Esophagus squamous epithelium (tissue), 5 donors: Measurements from ENCODE around the gene GATAD2A. TPM values are rescaled to one million over a fixed set of nuclear protein-coding genes. Genes with fewer than 3 reads are reported as not detected.

Source experiments
- DNase-seq: peaks from one replicate; lab custom pipeline; 2025; lab: John Stamatoyannopoulos, UW
- H3K27ac ChIP-seq, 4 donors: fragments of 200-600 bp; sonication (generic); one replicate each; pipeline ENCODE4 v1.5.1; 2016 to 2019; ENCODE audit warnings: mild to moderate bottlenecking in 1 of 4
- H3K27me3 ChIP-seq, 4 donors: fragments of 200-600 bp; sonication (generic); 1 replicate in 3 of 4; 2 replicates in 1 of 4; pipeline versions ENCODE4 v1.5.1 to v1.6.0; 2017 to 2021; ENCODE audit warnings: antibody characterized with exemption in 1 of 4
- H3K36me3 ChIP-seq, 3 donors: fragments of 200-600 bp; sonication (generic); one replicate each; pipeline ENCODE4 v1.5.1; 2016 to 2019
- H3K4me1 ChIP-seq, 3 donors: fragments of 200-600 bp; sonication (generic); one replicate each; pipeline ENCODE4 v1.5.1; 2017 to 2019
- H3K4me3 ChIP-seq, 4 donors: fragments of 200-600 bp; sonication (generic); 1 replicate in 3 of 4; 2 replicates in 1 of 4; pipeline ENCODE4 v1.5.1; 2016 to 2019; ENCODE audit warnings: mild to moderate bottlenecking in 2 of 4, moderate library complexity in 1 of 4
- H3K9me3 ChIP-seq, 3 donors: fragments of 200-600 bp; sonication (generic); one replicate each; pipeline ENCODE4 v1.5.1; 2016 to 2019
- CTCF ChIP-seq, 6 experiments: fragments of 450-650 bp in 4 of 6; fragments of 200-600 bp in 2 of 6; sonication (generic) in 2 of 6; IDR thresholded peaks; one replicate each; pipeline ENCODE4 v1.5.1; 2016 to 2019; ENCODE audit warnings: antibody characterized with exemption in 6 of 6, mild to moderate bottlenecking in 4 of 6, moderate library complexity in 4 of 6
- POLR2A ChIP-seq, 4 donors: fragments of 450-650 bp; IDR thresholded peaks; one replicate each; pipeline ENCODE4 v1.6.1; 2017; ENCODE audit warnings: antibody characterized with exemption in 4 of 4, mild to moderate bottlenecking in 4 of 4, moderate library complexity in 3 of 4
- WGBS, 2 donors: methylation state at CpG; one replicate each; pipeline ENCODE4 v1.1.5; 2018; 5-methylcytosine and 5-hydroxymethylcytosine counted together
- intact Hi-C: fragments of 100-400 bp; cut with DNase I; formaldehyde crosslinking; loops from one replicate; pipeline ENCODE4 v1.15.0; 2022
- total RNA-seq, 4 donors: library from RNA; depleted of rRNA; stranded (reverse); fragments of >200 nt; gene quantifications; one replicate each; pipeline ENCODE4 v1.1.0, GENCODE V29; 2016
- donor health status: DM: yes; HTN: yes; CAD: no.

The GATAD2A gene
- total RNA-seq, 4 donors from 2014 or later = 39.7 to 81.4 (median 41.6) TPM

DNA sequence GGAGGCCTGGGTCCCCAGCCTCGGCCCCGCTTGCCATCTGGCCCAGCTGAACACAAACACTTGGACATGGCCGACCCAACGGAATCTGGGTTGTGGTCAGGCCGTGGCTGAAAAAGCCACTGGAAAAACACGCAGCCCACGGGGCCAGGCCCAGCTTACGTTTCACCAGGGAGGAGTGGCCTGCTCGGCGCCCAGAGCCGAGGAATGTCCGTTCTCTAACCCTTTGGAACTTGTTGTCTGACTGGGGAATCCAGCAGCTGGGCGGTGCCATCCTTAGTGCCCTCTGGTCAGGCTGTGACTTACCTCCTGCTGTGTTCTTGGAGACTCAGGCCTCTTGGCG is 146.3 kb downstream of the GATAD2A start:
- Histone ChIP-seq H3K4me1 (peaks cover 0 to 1% (median under 1%) of the 10 kb centered on the region in 3 donors), H3K27me3 (peaks cover 0 to 52% (median 0%) of the 10 kb centered on the region in 4 donors), H3K9me3 (no peaks in the 10 kb centered on the region), H3K27ac (no peak overlapping the region), H3K4me3 (no peak overlapping the region), H3K36me3 (no peaks in the 10 kb centered on the region)
- TF ChIP-seq CTCF (IDR thresholded peaks at IDR 0.05) (no peak), POLR2A (IDR thresholded peaks at IDR 0.05) (no peak)
- intact Hi-C loops = no loop called here
- DNase-seq = no peak
- WGBS, 2 donors = 58 to 80% methylated on average over 1 to 10 of the region's 14 CpGs

- no peak for DNase-seq
- intact Hi-C loops = no loop called here
- Histone ChIP-seq H3K4me1 (no peaks in the 10 kb centered on the region), H3K27ac (no peak overlapping the region), H3K36me3 (no peaks in the 10 kb centered on the region), H3K27me3 (peaks cover 0 to 42% (median 0%) of the 10 kb centered on the region in 4 donors), H3K9me3 (no peaks in the 10 kb centered on the region), H3K4me3 (no peak overlapping the region)
- WGBS, 2 donors = 42% methylated on average over 3 of the region's 6 CpGs; no CpG with 5 or more reads in 1 of the 2 donors
- no peak for TF ChIP-seq POLR2A (IDR thresholded peaks at IDR 0.05)
- TF ChIP-seq CTCF (IDR thresholded peaks at IDR 0.05) = peak in 5 of 6 experiments; percentile 20 to 63 (median 46)
Measured at GRCh38 chr19:19552798-19553197, 147.3 kb downstream of the GATAD2A start.

DNA sequence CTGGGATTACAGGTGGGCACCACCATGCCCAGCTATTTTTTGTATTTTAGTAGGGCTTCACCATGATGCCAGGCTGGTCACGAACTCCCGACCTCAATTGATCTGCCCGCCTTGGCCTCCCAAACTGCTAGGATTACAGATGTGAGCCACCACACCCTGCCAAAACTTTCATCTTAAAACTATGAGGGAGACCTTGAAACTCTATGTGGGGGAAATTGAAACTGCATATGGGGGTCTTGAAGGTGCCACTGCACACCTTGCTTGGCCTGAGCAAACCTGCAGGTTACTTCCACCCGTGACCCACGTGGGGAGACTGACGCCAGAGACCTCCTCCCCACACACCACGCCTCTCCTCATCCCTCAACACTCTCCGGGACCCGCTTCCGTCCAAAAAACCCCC is 148.2 kb downstream of the GATAD2A start:
- H3K36me3 ChIP-seq = no peaks in the 10 kb centered on the region
- H3K4me1 ChIP-seq = no peaks in the 10 kb centered on the region
- 91 to 100% methylated on average over 2 to 7 of the region's 10 CpGs for WGBS, 2 donors
- no peak for TF ChIP-seq POLR2A (IDR thresholded peaks at IDR 0.05)
- no peak for TF ChIP-seq CTCF (IDR thresholded peaks at IDR 0.05)
- DNase-seq = no peak
- no peaks in the 10 kb centered on the region for H3K9me3 ChIP-seq
- no peak overlapping the region for H3K4me3 ChIP-seq
- intact Hi-C loops = no loop called here
- peaks cover 0 to 33% (median 0%) of the 10 kb centered on the region in 4 donors for H3K27me3 ChIP-seq
- no peak overlapping the region for H3K27ac ChIP-seq

DNA sequence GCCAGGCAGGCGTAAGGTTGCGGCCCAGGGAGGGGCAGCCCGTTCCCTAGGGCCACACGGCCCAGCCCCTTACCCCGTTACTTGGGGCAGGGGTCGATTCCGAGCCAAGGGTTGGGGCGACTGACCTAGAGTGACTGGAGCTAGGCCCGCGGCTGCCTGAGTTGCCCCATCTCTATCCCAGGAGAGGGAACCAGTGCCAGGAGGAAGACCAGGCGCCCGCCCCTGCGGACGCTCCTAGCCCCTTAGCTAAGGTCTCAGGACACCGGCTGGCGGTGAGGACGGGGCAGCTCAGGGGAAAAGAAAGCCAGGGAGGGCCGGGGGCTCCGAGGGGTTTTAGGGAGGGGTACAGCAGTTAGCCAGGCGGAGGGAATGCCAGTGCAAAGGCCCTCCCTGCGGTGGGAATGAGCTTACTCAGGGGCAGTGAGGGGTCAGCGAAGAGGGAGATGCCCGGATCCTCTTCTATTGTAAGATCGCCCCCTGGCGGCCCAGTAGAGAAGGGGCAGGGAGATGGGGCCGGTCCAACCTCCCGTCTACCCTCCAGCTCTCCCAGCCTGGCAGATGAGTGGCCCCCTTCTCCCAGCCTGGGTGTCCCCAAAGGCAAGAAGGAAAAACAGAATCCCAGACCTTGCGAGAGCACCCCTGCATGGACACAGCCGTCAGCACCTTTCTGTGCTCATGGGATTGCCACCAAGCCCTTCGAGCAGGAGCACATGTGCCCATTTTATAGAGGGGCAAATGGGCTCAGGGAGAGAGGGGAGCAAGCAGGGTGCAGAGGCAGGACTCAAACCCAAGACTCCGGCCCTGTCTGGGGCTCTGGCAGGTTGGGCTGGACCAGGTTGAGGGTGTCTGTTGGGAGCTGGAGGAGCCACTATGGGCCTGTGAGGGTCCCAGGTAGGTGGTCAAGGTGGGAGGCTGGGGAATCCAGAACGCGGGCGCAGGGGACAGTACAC is 148.9 kb downstream of the GATAD2A start:
- WGBS, 2 donors = 31 to 60% methylated on average over 9 to 24 of the region's 34 CpGs
- H3K9me3 ChIP-seq = no peaks in the 10 kb centered on the region
- H3K4me3 ChIP-seq = no peak overlapping the region
- no peak for DNase-seq
- H3K36me3 ChIP-seq = no peaks in the 10 kb centered on the region
- no peaks in the 10 kb centered on the region for H3K4me1 ChIP-seq
- no peak overlapping the region for H3K27ac ChIP-seq
- TF ChIP-seq POLR2A (IDR thresholded peaks at IDR 0.05) (no peak), CTCF (IDR thresholded peaks at IDR 0.05) (peak; percentile 53 to 70 (median 63))
- intact Hi-C loops = no loop called here
- peaks cover 0 to 26% (median 0%) of the 10 kb centered on the region in 4 donors for H3K27me3 ChIP-seq

- H3K27ac ChIP-seq = no peak overlapping the region
- WGBS, 2 donors = 89 to 90% methylated on average over 9 to 10 of the region's 15 CpGs
- H3K36me3 ChIP-seq = no peaks in the 10 kb centered on the region
- intact Hi-C loops = no loop called here
- no peaks in the 10 kb centered on the region for H3K4me1 ChIP-seq
- no peak for DNase-seq
- TF ChIP-seq CTCF (IDR thresholded peaks at IDR 0.05) (no peak), POLR2A (IDR thresholded peaks at IDR 0.05) (no peak)
- no peak overlapping the region for H3K4me3 ChIP-seq
- no peaks in the 10 kb centered on the region for H3K9me3 ChIP-seq
- H3K27me3 ChIP-seq = peaks cover 0 to 7% (median 0%) of the 10 kb centered on the region in 4 donors
Measured at GRCh38 chr19:19558055-19558454, 152.6 kb downstream of the GATAD2A start.
